Activated T-cell treated with anti-CD3 and anti-CD28 coated beads for 1 hour (primary cell): ENCODE data around the gene RNF7.
A peak's percentile ranks its signal among the peaks of the same experiment; 100 is the strongest.
"Not testable (repeated sequence)": the region's sequence is repeated elsewhere in the genome, so short reads cannot be mapped to it uniquely, and the experiment has no call there.

Experiments
- DNase-seq: peaks from one replicate; pipeline ENCODE4 v3.0.0-alpha.2; 2020; ENCODE audit warnings: low read depth

Gene RNF7

GRCh38 chr3:141735770-141736465 lies 2.2 kb upstream of the RNF7 start:
- DNase-seq, result no peak

- DNase-seq, result no peak
These were observed 1.0 kb upstream of the RNF7 start for GRCh38 chr3:141737093-141737492.

GRCh38 chr3:141737678-141738021 lies 448 bp upstream of the RNF7 start:
- no peak for DNase-seq

GRCh38 chr3:141738891-141739363 lies 829 bp downstream of the RNF7 start:
- DNase-seq, result peak; percentile 4

GRCh38 chr3:141739731-141740130 lies 1.6 kb downstream of the RNF7 start:
- DNase-seq, result no peak

GRCh38 chr3:141740349-141740748 lies 2.3 kb downstream of the RNF7 start:
- DNase-seq, result no peak

- DNase-seq, result no peak
These were observed 5.2 kb downstream of the RNF7 start for GRCh38 chr3:141743305-141743704.

- no peak for DNase-seq
These were observed 8.9 kb downstream of the RNF7 start for GRCh38 chr3:141746962-141747361.

GRCh38 chr3:141753399-141753798 lies 15.3 kb downstream of the RNF7 start:
- DNase-seq, result no peak

- DNase-seq, result no peak
These were observed 15.9 kb downstream of the RNF7 start for GRCh38 chr3:141754032-141754431.

- not testable (repeated sequence) for DNase-seq
These were observed 24.5 kb downstream of the RNF7 start for GRCh38 chr3:141762552-141762951.

- no peak for DNase-seq
These were observed 25.1 kb downstream of the RNF7 start, which contains the start of gene GRK7 for GRCh38 chr3:141763088-141763750. TSS of gene GRK7 (plus strand) at chr3:141763408. CDS start at chr3:141778285, 14,877 bp downstream.

- no peak for DNase-seq
These were observed 25.9 kb downstream of the RNF7 start for GRCh38 chr3:141764045-141764444.

- no peak for DNase-seq
These were observed 26.4 kb downstream of the RNF7 start for GRCh38 chr3:141764465-141764864.

- no peak for DNase-seq
These were observed 26.9 kb downstream of the RNF7 start for GRCh38 chr3:141764986-141765385.

GRCh38 chr3:141767066-141767465 lies 29.0 kb downstream of the RNF7 start:
- no peak for DNase-seq

GRCh38 chr3:141769221-141769894 lies 31.3 kb downstream of the RNF7 start:
- no peak for DNase-seq

GRCh38 chr3:141773676-141774075 lies 35.6 kb downstream of the RNF7 start:
- no peak for DNase-seq

- DNase-seq, result no peak
These were observed 38.3 kb downstream of the RNF7 start for GRCh38 chr3:141776376-141776775.

GRCh38 chr3:141776885-141777284 lies 38.8 kb downstream of the RNF7 start:
- no peak for DNase-seq

GRCh38 chr3:141777957-141778813 lies 40.1 kb downstream of the RNF7 start:
- no peak for DNase-seq

GRCh38 chr3:141779667-141780066 lies 41.6 kb downstream of the RNF7 start:
- no peak for DNase-seq
